HG03469 (cell line): ENCODE measurements around the gene HLA-DQB1.
"Not testable (repeated sequence)": the region's sequence is repeated elsewhere in the genome, so short reads cannot be mapped to it uniquely, and the experiment has no call there.

Experiments
- ATAC-seq: cut with Tn5 transposase; IDR thresholded peaks from one replicate; pipeline ENCODE4 v1.9.1; 2021; ENCODE audit warnings: mild to moderate bottlenecking, moderate library complexity, moderate number of reproducible peaks; ENCODE audit not compliant: unreplicated experiment

HLA-DQB1 gene

GRCh38 chr6:32662836-32663235 is 3.6 kb downstream of the HLA-DQB1 start:
- no peak for ATAC-seq

GRCh38 chr6:32662099-32662498 is 4.4 kb downstream of the HLA-DQB1 start:
- no peak for ATAC-seq

GRCh38 chr6:32659856-32660595 is 6.4 kb downstream of the HLA-DQB1 start:
- no peak for ATAC-seq

GRCh38 chr6:32658268-32658897 is 8.1 kb downstream of the HLA-DQB1 start:
- ATAC-seq, result no peak

- not testable (repeated sequence) for ATAC-seq
Observed at GRCh38 chr6:32657819-32658218, 8.6 kb downstream of the HLA-DQB1 start.

GRCh38 chr6:32657329-32657728 is 9.1 kb downstream of the HLA-DQB1 start:
- not testable (repeated sequence) for ATAC-seq

- no peak for ATAC-seq
Observed at GRCh38 chr6:32655203-32655710, 11.2 kb downstream of the HLA-DQB1 start.

GRCh38 chr6:32645047-32645703 is 21.3 kb downstream of the HLA-DQB1 start:
- no peak for ATAC-seq

- no peak for ATAC-seq
Observed at GRCh38 chr6:32643904-32644303, 22.6 kb downstream of the HLA-DQB1 start.

GRCh38 chr6:32642720-32643106 is 23.7 kb downstream of the HLA-DQB1 start:
- no peak for ATAC-seq

GRCh38 chr6:32641785-32642719 is 24.4 kb downstream of the HLA-DQB1 start:
- not testable (repeated sequence) for ATAC-seq

- ATAC-seq, result no peak
Observed at GRCh38 chr6:32641122-32641521, 25.3 kb downstream of the HLA-DQB1 start.

- no peak for ATAC-seq
Observed at GRCh38 chr6:32639440-32640394, 26.7 kb downstream of the HLA-DQB1 start.

- no peak for ATAC-seq
Observed at GRCh38 chr6:32638532-32639219, 27.8 kb downstream of the HLA-DQB1 start.

GRCh38 chr6:32637883-32638282 is 28.6 kb downstream of the HLA-DQB1 start:
- no peak for ATAC-seq

- peak; percentile 59 for ATAC-seq
Observed at GRCh38 chr6:32637219-32637880, 29.1 kb downstream of the HLA-DQB1 start, which contains the start of gene HLA-DQA1. Gene HLA-DQA1 (plus strand): TSS chr6:32637406. CDS start chr6:32637459, 53 bp downstream.

- no peak for ATAC-seq
Observed at GRCh38 chr6:32635526-32636123, 30.8 kb downstream of the HLA-DQB1 start.

- ATAC-seq, result not testable (repeated sequence)
Observed at GRCh38 chr6:32629793-32630192, 36.7 kb downstream of the HLA-DQB1 start.
